Parathyroid adenoma (tissue), 2 donors: ENCODE data around the gene TSPOAP1.

Experiments used
- H2AFZ ChIP-seq: fragments of 300-600 bp; sonication (generic); one replicate; pipeline ENCODE4 v1.7.0; 2017; ENCODE audit warnings: antibody characterized with exemption, mild to moderate bottlenecking
- H3K27ac ChIP-seq: fragments of 300-600 bp; sonication (generic); one replicate; pipeline ENCODE4 v1.7.0; 2017
- H3K27me3 ChIP-seq: fragments of 300-600 bp; sonication (generic); one replicate; pipeline ENCODE4 v1.7.0; 2017; ENCODE audit warnings: low read length; ENCODE audit not compliant: control insufficient read depth, insufficient read depth
- H3K36me3 ChIP-seq: fragments of 300-600 bp; sonication (generic); one replicate; pipeline ENCODE4 v1.7.0; 2017; ENCODE audit warnings: low read length; ENCODE audit not compliant: control insufficient read depth, insufficient read depth
- H3K4me1 ChIP-seq: fragments of 300-600 bp; sonication (generic); one replicate; pipeline ENCODE4 v1.7.0; 2017; ENCODE audit warnings: control low read depth
- H3K4me2 ChIP-seq: fragments of 300-600 bp; sonication (generic); one replicate; pipeline ENCODE4 v1.7.0; 2017; ENCODE audit warnings: low read length
- H3K4me3 ChIP-seq: fragments of 300-600 bp; sonication (generic); one replicate; pipeline ENCODE4 v1.7.0; 2017; ENCODE audit warnings: low read depth, low read length
- H3K79me2 ChIP-seq: fragments of 300-600 bp; sonication (generic); one replicate; pipeline ENCODE4 v1.7.0; 2017; ENCODE audit warnings: control low read depth
- H3K9ac ChIP-seq: fragments of 300-600 bp; sonication (generic); one replicate; pipeline ENCODE4 v1.7.0; 2017; ENCODE audit warnings: mild to moderate bottlenecking
- H3K9me3 ChIP-seq: fragments of 300-600 bp; sonication (generic); one replicate; pipeline ENCODE4 v1.7.0; 2017; ENCODE audit warnings: low read length; ENCODE audit not compliant: control insufficient read depth
- CTCF ChIP-seq: fragments of 300-600 bp; sonication (generic); IDR thresholded peaks from one replicate; pipeline ENCODE4 v1.7.0; 2017; ENCODE audit warnings: antibody characterized with exemption, mild to moderate bottlenecking
- donor health status: primary hyperparathyroidism.

The TSPOAP1 gene

GRCh38 chr17:58265902-58266875, 62.4 kb downstream of the TSPOAP1 start:
- Histone ChIP-seq H3K4me3 (no peak overlapping the region), H2AFZ (no peak overlapping the region), H3K36me3 (no peaks in the 10 kb centered on the region), H3K9ac (no peak overlapping the region), H3K27me3 (no peaks in the 10 kb centered on the region), H3K27ac (no peak overlapping the region), H3K4me2 (no peak overlapping the region), H3K79me2 (no peaks in the 10 kb centered on the region), H3K9me3 (no peaks in the 10 kb centered on the region), H3K4me1 (no peaks in the 10 kb centered on the region)
- TF ChIP-seq CTCF = no peak

GRCh38 chr17:58265271-58265670, 63.3 kb downstream of the TSPOAP1 start:
- Histone ChIP-seq H3K9ac (no peak overlapping the region), H3K9me3 (no peaks in the 10 kb centered on the region), H3K4me2 (no peak overlapping the region), H3K36me3 (no peaks in the 10 kb centered on the region), H2AFZ (no peak overlapping the region), H3K4me1 (no peaks in the 10 kb centered on the region), H3K27me3 (no peaks in the 10 kb centered on the region), H3K79me2 (no peaks in the 10 kb centered on the region), H3K4me3 (no peak overlapping the region), H3K27ac (no peak overlapping the region)
- TF ChIP-seq CTCF = no peak

- no peaks in the 10 kb centered on the region for H3K36me3 ChIP-seq
- TF ChIP-seq CTCF = no peak
- H2AFZ ChIP-seq = no peak overlapping the region
- H3K79me2 ChIP-seq = no peaks in the 10 kb centered on the region
- no peaks in the 10 kb centered on the region for H3K27me3 ChIP-seq
- H3K9me3 ChIP-seq = no peaks in the 10 kb centered on the region
- no peak overlapping the region for H3K4me2 ChIP-seq
- H3K27ac ChIP-seq = no peak overlapping the region
- no peak overlapping the region for H3K4me3 ChIP-seq
- H3K4me1 ChIP-seq = no peaks in the 10 kb centered on the region
- no peak overlapping the region for H3K9ac ChIP-seq
These were observed 64.0 kb downstream of the TSPOAP1 start for GRCh38 chr17:58264407-58265103.

- TF ChIP-seq CTCF = no peak
- Histone ChIP-seq H3K9ac (no peak overlapping the region), H3K9me3 (no peaks in the 10 kb centered on the region), H3K79me2 (no peaks in the 10 kb centered on the region), H3K4me3 (no peak overlapping the region), H3K4me1 (no peaks in the 10 kb centered on the region), H3K4me2 (no peak overlapping the region), H3K27me3 (no peaks in the 10 kb centered on the region), H3K36me3 (no peaks in the 10 kb centered on the region), H2AFZ (no peak overlapping the region), H3K27ac (no peak overlapping the region)
These were observed 64.8 kb downstream of the TSPOAP1 start for GRCh38 chr17:58263773-58264172.
